ENCODE measurements around the gene MAP1B.

Gene MAP1B

DNA sequence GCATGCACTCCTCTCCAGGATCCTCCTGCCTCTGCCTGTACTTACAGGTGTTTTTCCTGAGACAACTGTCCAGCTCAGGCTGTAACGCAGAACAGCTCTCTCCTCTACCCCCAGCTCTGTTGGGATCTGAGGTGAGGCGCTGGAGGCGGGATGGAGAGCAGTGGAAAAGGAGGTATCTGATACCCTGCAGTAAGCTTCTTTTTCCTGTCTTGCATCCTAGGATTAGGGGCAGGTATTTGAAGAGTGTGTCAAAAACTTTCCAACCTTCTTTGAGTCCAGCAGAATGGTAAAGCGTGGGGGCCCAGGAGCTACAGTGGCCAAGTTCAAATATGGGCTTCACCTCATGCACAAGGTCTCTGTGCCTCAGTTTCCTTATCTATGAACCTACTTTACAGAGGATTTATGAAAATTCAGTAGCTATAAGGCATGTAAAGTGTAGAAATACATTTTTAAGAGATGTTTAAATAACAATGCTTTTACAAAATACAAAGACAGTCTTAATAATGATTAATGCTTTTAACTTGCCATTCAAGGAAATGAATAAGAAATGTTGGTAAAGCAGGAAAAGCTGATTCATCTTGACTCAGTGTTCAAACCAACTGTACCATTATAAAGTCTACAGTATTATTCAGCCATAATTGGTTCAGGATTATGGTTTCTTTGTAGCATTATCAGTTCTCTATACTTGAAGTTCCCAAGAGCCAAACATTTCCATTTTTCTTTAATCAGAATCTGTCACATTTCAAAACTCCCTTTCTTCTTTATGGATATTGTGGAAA is 26.1 kb downstream of the MAP1B start:
- DNase-seq (ENCODE audit: low spot score): no peak

DNA sequence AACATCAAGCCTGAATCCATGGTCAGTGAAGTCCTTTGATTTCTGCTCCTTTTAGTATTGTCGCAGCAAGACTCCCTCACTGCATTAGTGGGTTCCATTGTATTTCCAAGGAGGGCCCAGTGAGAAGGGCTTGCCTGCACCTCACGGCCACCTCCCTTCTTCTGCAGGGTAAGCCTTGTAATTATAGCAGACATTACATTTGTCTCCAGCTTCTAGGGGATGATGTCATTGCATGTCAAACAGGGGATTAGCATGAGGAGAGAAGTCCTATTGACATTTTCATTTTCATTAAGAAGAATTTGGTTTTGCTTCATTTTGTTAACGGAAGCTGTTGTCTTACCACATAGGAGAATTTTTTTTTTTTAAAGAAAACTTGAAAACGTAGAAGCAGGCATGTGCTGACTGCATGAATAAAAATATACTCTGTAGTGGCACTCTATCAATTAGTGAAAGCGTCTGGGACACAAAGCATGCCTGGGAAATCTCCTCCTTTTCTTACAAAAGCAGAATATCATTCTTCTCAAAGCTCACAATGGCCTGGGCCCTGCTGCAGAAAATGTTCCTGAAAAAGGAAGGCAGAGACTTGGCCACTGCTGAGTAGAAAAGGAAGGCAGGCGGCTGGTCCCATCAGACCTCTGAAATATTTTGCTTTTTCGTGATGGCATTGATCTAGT is 27.1 kb downstream of the MAP1B start:
- no peak for DNase-seq (ENCODE audit: low spot score)

DNA sequence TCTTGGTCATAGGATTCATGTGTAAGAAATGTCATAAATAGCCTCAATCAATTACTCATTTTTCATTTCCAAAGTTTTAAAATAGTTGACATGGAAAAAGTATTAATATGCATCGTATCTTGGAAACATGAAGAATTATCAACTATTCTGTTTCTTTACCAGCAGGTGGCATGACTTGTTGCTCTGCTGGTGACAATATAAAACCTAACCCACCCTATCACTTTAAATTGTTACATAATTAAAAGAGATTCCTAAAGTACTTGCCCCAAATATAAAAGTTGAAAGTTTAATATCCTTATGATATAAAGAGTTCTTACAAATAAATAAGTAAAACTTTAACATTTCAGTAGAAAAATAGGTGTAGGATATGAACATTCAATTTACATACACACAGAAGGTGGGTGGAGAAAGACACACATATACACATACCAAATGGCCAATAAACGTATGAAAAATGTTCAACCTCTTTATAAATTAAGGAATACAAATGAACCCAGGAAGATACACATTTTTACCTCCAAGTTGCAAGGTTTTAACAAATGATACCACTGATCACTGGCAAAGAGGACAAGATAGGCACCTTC is 30.6 kb downstream of the MAP1B start:
- DNase-seq (ENCODE audit: low spot score): no peak

DNA sequence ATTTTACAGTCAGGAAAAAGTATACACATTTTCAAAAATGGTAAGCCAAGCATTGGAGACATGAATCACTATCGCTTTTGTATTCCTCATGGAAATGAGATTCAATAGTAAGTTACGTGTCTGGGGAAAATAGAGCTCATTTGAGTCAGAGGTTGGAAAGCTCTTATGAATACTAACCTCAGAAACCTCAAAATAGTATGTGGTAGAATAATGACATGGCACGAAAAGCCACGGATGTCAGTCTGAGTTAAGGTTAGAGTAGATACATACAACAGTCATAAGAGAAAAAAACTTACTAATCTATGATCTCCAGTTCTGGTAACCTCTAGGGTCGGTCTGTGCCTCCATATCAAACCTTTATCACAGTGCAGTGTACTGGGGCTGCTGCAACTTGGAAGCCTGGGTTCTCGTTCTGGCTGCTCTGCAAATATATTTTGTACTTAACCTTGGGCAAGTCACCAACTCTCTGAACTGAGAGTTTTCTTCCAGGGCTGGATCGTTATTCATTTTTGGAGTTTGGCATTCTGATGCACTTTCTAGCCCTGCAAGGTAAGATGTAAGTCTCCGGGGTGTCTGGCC is 31.8 kb downstream of the MAP1B start:
- DNase-seq (ENCODE audit: low spot score): peak; percentile 41

DNA sequence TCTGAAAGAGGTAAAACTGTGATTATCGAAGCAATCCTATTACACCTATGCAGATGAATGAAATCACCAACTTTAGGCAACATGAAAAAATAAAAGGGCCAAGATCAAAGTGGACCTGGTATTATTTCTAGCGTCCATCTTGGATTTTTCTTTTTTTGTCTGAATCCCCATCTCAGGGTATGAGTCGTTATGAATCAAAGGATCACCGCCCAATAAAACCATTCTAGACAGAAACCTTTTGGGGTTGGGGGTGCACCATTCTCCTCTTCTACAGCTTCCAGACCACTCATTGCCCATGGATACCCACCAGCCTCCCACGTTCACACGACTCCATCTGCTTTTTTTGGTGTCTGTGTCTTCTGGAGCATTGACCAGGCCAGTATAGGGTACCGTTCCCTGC is 33.4 kb downstream of the MAP1B start:
- no peak for DNase-seq (ENCODE audit: low spot score)

DNA sequence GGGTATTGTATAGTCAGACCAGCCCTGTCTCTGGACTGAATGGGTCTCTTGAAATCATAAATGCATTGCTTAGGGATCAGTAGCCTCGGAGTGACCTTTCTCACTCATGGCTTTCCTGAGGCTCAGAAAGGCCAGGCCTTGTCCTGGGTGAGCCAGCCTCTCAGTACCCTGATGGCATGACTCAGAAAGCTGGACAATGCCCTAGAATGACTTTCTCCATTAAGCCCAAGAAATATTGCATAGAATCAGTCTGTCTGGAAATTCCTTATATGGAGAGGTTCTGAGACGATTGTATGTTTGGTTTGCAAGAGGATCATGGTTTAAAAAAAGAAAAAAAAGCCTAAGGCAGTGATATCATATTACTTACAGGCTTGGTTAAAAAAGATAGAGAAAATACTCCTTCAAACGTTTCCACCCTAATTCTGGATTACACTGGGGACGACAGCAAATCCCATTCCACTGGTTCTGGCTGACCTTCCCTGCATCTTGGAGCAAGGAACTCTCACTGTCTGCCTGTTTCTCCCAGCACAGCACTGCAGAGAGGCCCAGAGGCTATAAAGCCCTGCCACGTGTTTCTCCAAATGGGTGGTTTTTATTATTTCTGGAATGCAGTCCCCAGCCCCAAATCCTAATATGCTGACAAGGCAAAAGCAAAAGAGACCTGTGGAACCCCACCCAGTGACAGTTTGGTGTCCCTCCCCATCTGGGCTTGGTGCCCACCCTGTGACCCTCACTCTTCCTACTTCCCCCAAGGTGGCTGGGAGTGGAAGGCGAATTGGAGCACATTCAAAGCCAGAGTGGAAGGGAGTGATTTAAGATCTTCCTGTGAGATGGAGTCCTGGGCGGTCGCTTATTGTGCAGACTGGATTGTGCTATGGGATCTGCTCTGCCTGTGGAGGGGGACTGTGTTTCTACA is 34.4 kb downstream of the MAP1B start:
- DNase-seq (ENCODE audit: low spot score): peak; percentile 68

DNA sequence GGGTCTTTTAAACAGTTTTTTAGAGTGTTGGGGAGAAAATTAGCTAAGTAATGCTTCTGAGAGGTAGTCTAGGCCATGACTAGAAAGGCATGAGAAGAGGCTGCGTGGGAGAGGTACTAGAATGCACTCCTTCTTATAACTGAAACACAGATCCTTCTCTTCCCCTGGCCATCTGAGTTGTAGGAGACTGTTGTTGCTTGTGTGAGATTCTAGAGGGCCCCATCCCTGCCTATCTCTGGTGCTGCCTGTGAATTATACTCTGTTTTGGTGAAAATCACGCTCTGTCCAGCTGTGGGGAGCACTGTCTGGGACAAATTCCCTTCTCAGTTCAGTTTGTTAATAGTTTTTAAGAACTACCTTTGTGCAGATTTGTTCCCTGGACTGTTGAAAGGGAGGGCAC is 37.5 kb downstream of the MAP1B start:
- no peak for DNase-seq (ENCODE audit: low spot score)

DNA sequence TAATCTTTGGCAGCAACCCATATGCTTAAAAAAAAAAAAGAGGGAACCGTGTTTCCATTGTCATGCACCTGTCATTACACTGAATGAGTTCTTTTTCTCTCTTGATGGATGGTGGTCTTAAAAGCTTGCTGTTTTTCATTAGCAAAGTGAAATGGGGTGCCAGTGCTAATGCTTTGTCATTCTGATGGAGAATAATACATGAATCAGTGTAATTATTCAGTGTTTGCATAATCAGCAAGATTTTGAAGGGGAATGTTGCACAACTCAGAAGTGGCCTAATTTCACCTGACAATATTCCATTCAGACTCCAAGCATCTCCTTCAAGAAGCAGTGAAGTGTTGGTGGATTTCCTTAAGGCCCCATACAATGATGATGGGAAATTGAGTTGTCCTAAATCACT is 38.1 kb downstream of the MAP1B start:
- DNase-seq (ENCODE audit: low spot score): no peak

DNA sequence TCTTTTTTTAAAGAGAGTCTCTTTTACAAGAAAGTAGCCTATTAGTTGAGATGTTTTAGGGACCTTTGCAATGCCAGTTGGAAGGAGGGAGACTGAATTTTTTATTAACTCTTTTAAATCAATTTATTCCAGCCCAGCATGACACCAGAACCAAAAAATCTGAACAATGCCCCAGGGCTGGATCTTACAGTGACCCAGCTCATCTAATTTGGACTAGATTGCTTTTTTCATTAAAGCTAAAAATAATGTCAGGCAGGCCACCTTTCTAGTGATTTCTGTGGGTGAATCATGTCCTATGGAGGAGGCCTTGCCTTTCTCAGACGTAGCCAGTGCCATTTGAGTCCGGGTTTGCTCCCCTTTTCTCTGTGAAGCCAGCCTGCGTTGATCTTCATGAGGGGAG is 38.8 kb downstream of the MAP1B start:
- no peak for DNase-seq (ENCODE audit: low spot score)

DNA sequence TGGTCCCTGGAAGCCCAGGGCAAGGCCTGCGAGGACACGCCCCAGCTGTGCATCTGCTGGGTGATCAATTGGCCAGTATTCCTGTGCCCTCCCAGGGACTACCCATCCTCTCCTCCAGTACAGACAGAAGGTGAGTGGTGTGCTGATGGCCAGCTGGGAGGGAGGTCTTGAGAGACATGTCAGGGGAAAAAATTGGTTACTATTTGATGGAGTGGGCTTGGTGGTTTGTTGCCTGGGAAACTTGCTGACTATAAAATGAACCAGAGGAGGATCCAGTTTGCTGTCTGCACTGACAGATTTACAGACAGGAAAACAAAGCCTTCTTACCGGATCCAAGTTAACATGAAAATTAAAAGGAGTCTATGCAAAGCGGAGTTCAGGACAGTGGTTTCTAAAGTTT is 40.3 kb downstream of the MAP1B start:
- DNase-seq (ENCODE audit: low spot score): no peak

DNA sequence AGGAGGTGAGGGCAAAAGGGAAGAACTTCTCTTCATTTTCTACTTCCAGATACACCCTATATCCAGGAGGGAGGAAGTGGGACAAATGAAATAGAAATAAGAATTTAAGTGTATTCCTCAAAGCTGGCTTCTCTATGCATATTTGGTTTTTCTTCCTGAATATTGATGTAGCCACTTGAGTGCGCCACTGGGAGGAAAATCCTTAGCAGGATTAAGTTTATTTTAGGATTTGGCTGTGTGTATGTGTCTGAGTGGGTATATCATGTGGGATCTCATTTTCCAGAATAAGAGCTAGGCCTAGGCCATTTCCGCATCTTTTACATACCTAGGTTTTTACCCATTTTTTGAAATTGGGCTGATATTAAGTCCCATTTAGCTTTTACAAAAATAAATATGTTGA is 42.5 kb downstream of the MAP1B start:
- DNase-seq (ENCODE audit: low spot score): no peak

DNA sequence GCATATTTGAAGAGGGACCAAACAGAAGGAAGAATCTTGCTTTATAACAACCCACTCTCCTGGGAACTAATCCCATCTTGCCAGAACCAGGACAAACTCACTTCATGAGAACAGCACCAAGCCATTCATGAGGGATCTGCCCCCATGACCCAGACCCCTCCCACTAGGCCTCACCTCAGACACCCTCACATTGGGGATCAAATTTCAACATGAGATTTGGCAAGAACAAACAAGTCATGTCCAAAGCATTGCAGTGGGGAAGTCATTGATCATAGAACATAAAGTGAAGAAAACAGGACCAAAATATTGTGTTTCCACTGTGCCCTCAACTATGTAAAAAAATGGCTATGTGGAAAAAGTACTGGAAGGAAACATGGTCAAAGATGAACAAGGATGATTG is 43.9 kb downstream of the MAP1B start:
- DNase-seq (ENCODE audit: low spot score): no peak

DNA sequence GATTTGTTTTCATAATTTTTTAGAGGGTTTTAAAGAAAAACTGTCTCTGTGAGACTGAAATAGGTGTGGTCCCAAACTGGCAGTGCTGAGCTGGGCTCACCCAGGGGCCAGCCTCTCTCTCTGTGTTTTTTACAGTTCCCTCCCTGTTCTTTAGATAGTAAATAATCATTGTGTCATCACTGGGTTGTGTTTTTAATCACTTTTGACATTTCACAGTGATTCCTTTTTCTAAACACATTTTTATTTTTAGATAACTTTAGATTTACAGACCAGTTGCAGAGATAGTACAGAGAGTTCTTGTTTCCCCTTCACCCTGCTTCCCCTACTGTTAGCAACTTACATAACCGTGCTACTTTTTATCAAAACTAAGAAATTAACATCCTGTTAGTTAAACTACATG is 44.4 kb downstream of the MAP1B start:
- DNase-seq (ENCODE audit: low spot score): no peak

DNA sequence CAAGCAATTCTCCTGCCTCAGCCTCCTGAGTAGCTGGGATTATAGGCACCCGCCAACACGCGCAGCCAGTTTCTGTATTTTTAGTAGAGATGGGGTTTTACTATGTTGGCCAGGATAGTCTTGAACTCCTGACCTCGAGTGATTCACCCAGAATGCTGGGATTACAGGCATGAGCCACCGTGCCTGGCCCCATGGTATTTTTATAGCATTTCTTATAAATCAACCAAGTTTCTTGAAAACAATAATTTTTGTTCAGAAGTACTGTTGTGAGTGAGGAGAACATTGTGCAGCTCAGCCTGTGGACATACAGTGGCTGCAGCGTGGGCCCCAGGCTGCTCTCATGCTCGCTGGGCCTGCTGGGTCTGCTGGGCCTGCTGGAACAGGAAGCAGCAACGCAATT is 45.3 kb downstream of the MAP1B start:
- DNase-seq (ENCODE audit: low spot score): no peak

DNA sequence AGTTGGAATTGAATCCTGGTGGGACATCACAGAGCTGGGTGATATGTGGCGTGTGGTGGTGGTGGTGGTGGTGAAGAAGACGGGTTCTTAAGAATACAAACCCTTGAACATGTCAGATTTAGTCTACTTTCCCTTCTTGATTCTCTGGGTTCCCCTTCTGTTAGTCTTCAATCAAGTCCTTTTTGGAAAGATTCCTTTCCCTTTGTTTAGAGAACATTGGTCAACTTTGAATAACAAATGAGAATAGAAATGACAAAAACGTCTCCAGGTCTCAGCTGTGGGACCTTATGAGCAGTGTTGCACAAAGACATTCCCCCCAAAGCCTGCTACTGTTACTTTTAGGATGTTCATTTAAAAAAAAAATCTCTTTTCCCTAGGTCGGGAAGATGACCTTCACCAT is 46.3 kb downstream of the MAP1B start:
- no peak for DNase-seq (ENCODE audit: low spot score)

DNA sequence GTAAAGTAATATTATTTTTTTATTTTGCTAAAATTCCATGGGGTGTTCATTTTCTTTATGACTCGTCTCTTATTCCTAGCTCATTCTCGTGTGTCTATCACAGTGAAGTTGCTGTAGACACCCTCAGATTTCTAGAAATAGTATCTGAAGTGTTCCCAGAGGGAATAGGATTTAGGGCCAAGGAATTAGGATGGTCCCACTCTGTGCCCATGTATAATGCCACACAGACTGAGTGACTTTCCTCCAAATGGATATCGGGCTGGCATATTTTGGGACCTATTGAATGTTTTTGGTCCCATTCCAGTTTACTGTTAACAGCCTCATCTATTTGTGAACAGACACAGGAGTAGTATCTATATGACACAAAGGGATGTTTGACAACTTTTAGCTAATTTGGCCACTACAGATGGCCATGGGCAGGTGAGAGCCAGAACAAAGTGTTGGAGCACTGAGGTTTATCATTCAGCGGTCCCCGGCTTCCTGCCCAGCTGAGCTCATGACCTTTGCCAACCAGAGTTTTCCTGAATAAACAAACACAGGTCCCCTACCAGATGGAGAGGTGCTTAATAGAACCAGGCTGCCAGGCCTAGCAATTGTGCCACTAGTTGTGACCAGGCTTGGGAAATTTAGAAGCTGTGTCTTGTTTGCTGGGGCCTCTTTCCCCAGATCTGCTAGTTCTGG is 46.9 kb downstream of the MAP1B start:
- no peak for DNase-seq (ENCODE audit: low spot score)

DNA sequence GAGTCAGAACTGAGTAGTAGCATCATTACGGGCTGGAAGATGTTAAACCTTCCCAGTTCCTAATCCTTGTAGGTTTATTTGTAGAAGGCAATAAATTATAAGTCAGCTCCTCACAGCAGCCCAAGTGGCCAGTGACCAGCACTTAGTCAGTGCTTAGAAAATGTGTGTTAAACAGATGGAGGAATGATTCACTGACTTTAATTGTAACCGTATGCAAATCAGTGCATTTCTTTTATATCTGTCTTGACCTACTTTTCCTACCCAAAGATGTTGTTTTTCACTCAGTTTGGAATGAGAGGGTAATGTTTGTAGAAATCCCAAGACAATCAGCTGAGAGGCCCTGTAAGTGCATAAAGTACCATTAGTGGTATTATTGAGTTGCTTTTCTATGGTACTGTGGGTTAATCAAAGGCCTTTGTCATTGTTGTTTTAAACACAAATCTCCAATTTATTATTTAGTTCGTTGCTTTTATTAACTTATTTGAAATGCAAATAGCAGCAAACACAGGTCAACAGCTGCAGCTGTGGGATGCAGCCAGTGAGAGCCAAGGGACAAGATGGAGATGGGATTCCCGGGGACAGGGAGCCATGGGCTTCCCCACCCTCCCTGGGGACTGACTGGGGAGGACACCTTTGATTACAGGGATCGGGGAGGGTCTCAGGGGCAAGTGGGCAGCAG is 49.8 kb downstream of the MAP1B start:
- peak; percentile 52 for DNase-seq (ENCODE audit: low spot score)

DNA sequence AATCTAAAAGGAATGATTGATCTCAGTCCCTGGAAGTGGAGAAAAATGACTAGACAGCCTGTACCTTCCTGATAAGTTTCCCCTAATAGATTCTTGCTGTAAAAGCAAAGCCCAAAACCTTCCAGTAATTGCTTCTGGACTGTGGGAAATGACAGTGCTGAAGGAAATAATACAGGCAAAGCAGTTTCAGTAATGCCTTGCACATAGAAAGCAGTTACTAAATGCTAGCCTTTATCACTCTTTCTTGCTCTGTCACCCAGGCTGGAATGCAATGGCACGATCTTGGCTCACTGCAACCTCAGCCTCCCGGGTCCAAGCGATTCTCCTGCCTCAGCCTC is 50.3 kb downstream of the MAP1B start:
- no peak for DNase-seq (ENCODE audit: low spot score)

DNA sequence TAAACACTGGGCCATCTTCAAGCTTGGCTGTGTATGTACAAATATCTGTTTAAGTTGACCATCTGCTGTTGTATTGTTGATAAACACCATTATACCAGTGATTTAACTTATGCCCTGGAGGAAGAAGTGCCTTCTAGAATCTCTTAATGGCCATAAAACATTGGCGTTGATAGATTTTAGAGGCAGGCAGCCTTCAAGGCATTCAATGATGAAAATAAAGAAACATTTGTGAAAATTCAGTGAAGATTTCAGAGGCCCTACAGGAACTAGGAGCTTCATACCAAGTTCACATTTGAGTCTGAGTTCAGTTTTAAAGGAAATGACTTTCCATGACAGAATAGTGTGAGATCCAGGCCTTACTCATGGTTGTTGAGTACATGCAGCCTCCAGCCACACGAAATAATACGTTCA is 52.2 kb downstream of the MAP1B start:
- no peak for DNase-seq (ENCODE audit: low spot score)

DNA sequence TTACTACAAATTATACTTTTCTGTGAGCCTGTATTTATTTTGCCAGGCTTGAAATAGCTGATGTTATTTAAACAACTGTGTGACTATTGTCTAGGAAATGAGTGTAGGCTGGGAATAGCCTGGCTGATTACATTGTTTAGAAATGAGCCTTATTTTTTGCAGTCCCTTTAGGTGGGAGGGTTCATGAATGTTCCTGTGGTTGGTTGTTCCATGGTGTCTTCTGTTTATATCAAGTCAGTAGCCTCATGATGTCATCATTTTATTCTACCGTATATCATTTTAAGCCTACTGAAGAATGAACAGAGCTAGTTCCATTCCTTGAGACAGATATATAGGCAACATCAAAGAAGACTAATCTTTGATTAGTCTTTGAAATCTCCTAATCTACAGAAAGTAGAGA is 53.1 kb downstream of the MAP1B start:
- peak; percentile 61 for DNase-seq (ENCODE audit: low spot score)

DNA sequence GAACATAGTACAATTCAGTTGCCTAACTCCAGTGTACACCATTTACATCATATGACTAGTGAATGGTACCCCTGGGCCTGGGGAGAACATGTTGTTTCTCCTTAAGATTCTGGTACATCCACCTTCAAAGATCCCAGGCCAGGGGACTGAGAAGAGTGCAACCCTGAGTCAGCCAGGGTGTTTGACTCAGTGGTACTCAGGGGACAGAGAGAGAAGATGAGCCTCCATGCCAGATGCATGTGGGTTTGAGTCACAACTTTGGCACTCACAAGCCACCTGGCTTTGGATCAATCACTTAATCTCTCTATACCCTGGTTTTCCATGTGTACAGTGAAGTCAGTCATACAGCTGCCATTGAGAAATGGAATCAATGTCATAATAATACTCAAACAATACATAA is 53.7 kb downstream of the MAP1B start:
- no peak for DNase-seq (ENCODE audit: low spot score)
